GM23248 (cell line): ENCODE measurements around the gene SPCS1.

ENCODE experiments used
- EZH2 ChIP-seq: fragments of 200-600 bp; sonication (generic); IDR thresholded peaks from 2 replicates; pipeline ENCODE4 v1.6.1; 2018; ENCODE audit warnings: antibody characterized with exemption, mild to moderate bottlenecking; ENCODE audit not compliant: insufficient read depth, poor library complexity, severe bottlenecking
- EZH2phosphoT487 ChIP-seq: fragments of 200-600 bp; sonication (generic); IDR thresholded peaks from 2 replicates; pipeline ENCODE4 v1.6.1; 2018; ENCODE audit warnings: antibody characterized with exemption, moderate library complexity, mild to moderate bottlenecking, low read depth; ENCODE audit not compliant: insufficient read depth

DNA sequence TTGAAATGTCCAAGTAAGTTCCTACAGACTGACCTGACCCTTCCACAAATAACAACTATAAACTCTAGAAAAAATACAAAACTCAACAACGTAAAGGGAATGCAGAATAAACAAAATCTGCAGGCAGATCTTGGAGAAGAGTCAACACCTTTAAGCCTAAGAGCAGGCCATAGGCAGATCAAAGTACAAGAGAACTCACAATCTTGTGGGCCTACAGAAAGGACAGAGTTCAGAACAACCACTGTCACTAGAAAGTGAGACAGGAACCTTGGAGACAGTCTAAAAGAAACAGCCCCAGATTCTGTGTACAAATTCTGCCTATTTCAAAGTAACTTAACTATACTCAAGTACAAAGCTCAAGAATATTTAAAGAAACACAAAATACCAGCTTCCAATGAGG is 33.8 kb downstream of the SPCS1 start:
- no peak for TF ChIP-seq EZH2
- no peak for TF ChIP-seq EZH2phosphoT487
